ENCODE results near the gene OR6M1. TPM values are rescaled to one million over a fixed set of nuclear protein-coding genes. Genes with fewer than 3 reads are reported as not detected.

The OR6M1 gene
- total and polyA plus RNA-seq, 2 donors (not counting 3 experiments of a cell fraction or from before 2014, with no cell fraction given), result not detected

GRCh38 chr11:123796226-123796625 is 9.9 kb downstream of the OR6M1 start:
- DNase-seq (ENCODE audit: low read depth, low spot score) (no peak), FAIRE-seq (no peak)
- TF ChIP-seq JUN (IDR thresholded peaks at IDR 0.05; ENCODE audit: borderline replicate concordance, insufficient read depth, insufficient read length, low read depth) (no peak), MYC (IDR thresholded peaks at IDR 0.05; ENCODE audit: low read depth, low read length) (no peak), GATA2 (IDR thresholded peaks at IDR 0.05; ENCODE audit: insufficient read depth, insufficient read length, low read depth, low read length) (no peak), POLR2A (IDR thresholded peaks at IDR 0.05; ENCODE audit: low read depth, low read length) (no peak), MAX (IDR thresholded peaks at IDR 0.05; ENCODE audit: insufficient read depth, insufficient read length) (no peak), CTCF (IDR thresholded peaks at IDR 0.05; ENCODE audit: extremely low read depth in 1 of 2, insufficient read depth in 1 of 2, low read depth in 1 of 2, low read length in 2 of 2) (no peak), POLR2AphosphoS5 (IDR thresholded peaks at IDR 0.05; ENCODE audit: insufficient read depth, low read depth, low read length) (no peak), FOS (IDR thresholded peaks at IDR 0.05; ENCODE audit: borderline replicate concordance, insufficient read depth, low read length) (no peak), EZH2 (IDR thresholded peaks at IDR 0.05; ENCODE audit: borderline replicate concordance, low read depth, low read length, severe bottlenecking) (no peak)
- Histone ChIP-seq H3K9ac (replicated peaks; ENCODE audit: extremely low read depth, insufficient read depth, low read length) (no peak overlapping the region), H3K4me2 (ENCODE audit: insufficient read depth, low read length) (no peak overlapping the region), H3K9me3 (replicated peaks; ENCODE audit: control insufficient read depth, insufficient read depth, low read length) (no peaks in the 10 kb centered on the region), H3K79me2 (ENCODE audit: control insufficient read depth, insufficient read depth, low read length) (no peaks in the 10 kb centered on the region), H3K27ac (ENCODE audit: insufficient read depth, low read depth, low read length) (no peak overlapping the region), H4K20me1 (replicated peaks; ENCODE audit: control insufficient read depth, extremely low read depth, insufficient read depth, low read length) (no peaks in the 10 kb centered on the region), H3K4me1 (ENCODE audit: control insufficient read depth, extremely low read depth, insufficient read depth, low read length) (no peaks in the 10 kb centered on the region), H2AFZ (ENCODE audit: low read depth, low read length) (no peak overlapping the region), H3K4me3 (replicated peaks in 1 of 3; ENCODE audit: insufficient read depth in 1 of 3, low read depth in 1 of 3, low read length in 3 of 3) (no peak overlapping the region), H3K36me3 (ENCODE audit: control insufficient read depth in 2 of 2, extremely low read depth in 1 of 2, insufficient read depth in 2 of 2, low read length in 2 of 2) (no peaks in the 10 kb centered on the region), H3K27me3 (ENCODE audit: control insufficient read depth in 2 of 2, insufficient read depth in 2 of 2, low read length in 2 of 2) (no peaks in the 10 kb centered on the region), H3K9me1 (replicated peaks; ENCODE audit: control insufficient read depth, extremely low read depth, insufficient read depth, low read length) (no peaks in the 10 kb centered on the region)
- intact Hi-C loops (cut with micrococcal nuclease), result no loop called here
- POLR2A ChIA-PET, result no interaction called here
- no TSS peak for BruUV-seq (replicated peaks)
- CTCF ChIA-PET, result no interaction called here
- dilution Hi-C loops (cut with MboI; ENCODE audit: extremely low pct_ligation_motif_present, low sequenced_read_pairs), result no loop called here
